Ishikawa (cell line): ENCODE measurements around the gene PRELID1.

Experiments used
- CEBPB ChIP-seq: IDR thresholded peaks from 2 replicates; pipeline ENCODE4 v1.6.1; 2012
- CREB1 ChIP-seq: IDR thresholded peaks from 2 replicates; pipeline ENCODE4 v1.6.1; 2012; ENCODE audit warnings: low read depth
- EGR1 ChIP-seq: IDR thresholded peaks from 2 replicates; pipeline ENCODE4 v1.6.1; 2012
- EP300 ChIP-seq: IDR thresholded peaks from 2 replicates; pipeline ENCODE4 v1.6.1; 2012; ENCODE audit warnings: borderline replicate concordance
- FOXM1 ChIP-seq: IDR thresholded peaks from 2 replicates; pipeline ENCODE4 v1.6.1; 2012; ENCODE audit warnings: low read depth, borderline replicate concordance
- MAX ChIP-seq: IDR thresholded peaks from 2 replicates; pipeline ENCODE4 v1.6.1; 2012
- NFIC ChIP-seq: IDR thresholded peaks from 2 replicates; pipeline ENCODE4 v1.6.1; 2012
- RAD21 ChIP-seq: IDR thresholded peaks from 2 replicates; pipeline ENCODE4 v1.6.1; 2012; ENCODE audit warnings: low read depth
- REST ChIP-seq: IDR thresholded peaks from 2 replicates; pipeline ENCODE4 v1.6.1; 2012; ENCODE audit warnings: low read depth, mild to moderate bottlenecking
- TAF1 ChIP-seq: IDR thresholded peaks from 2 replicates; pipeline ENCODE4 v1.6.1; 2012; ENCODE audit warnings: low read depth, mild to moderate bottlenecking
- TCF12 ChIP-seq: IDR thresholded peaks from 2 replicates; pipeline ENCODE4 v1.6.1; 2012; ENCODE audit warnings: low read depth
- TEAD4 ChIP-seq: IDR thresholded peaks from 2 replicates; pipeline ENCODE4 v1.6.1; 2012
- USF1 ChIP-seq: IDR thresholded peaks from 2 replicates; pipeline ENCODE4 v1.6.1; 2012
- YY1 ChIP-seq: IDR thresholded peaks from 2 replicates; pipeline ENCODE4 v1.6.1; 2012; ENCODE audit warnings: low read depth
- ZBTB7A ChIP-seq: IDR thresholded peaks from 2 replicates; pipeline ENCODE4 v1.6.1; 2012; ENCODE audit warnings: low read depth

PRELID1 gene

GRCh38 chr5:177338251-177339106, 34.9 kb downstream of the PRELID1 start:
- no peak for TF ChIP-seq TEAD4
- no peak for TF ChIP-seq USF1
- no peak for TF ChIP-seq CREB1
- no peak for TF ChIP-seq REST
- TF ChIP-seq ZBTB7A: no peak
- TF ChIP-seq FOXM1: no peak
- no peak for TF ChIP-seq TCF12
- no peak for TF ChIP-seq RAD21
- TF ChIP-seq CEBPB: no peak
- TF ChIP-seq YY1: no peak
- no peak for TF ChIP-seq MAX
- TF ChIP-seq EP300: no peak
- no peak for TF ChIP-seq EGR1
- no peak for TF ChIP-seq TAF1
- no peak for TF ChIP-seq NFIC

- no peak for TF ChIP-seq FOXM1
- no peak for TF ChIP-seq YY1
- no peak for TF ChIP-seq NFIC
- no peak for TF ChIP-seq CEBPB
- no peak for TF ChIP-seq USF1
- no peak for TF ChIP-seq EP300
- no peak for TF ChIP-seq REST
- no peak for TF ChIP-seq MAX
- no peak for TF ChIP-seq CREB1
- TF ChIP-seq ZBTB7A: no peak
- no peak for TF ChIP-seq RAD21
- TF ChIP-seq EGR1: no peak
- TF ChIP-seq TAF1: no peak
- no peak for TF ChIP-seq TCF12
- no peak for TF ChIP-seq TEAD4
Observed at GRCh38 chr5:177339107-177339638, 35.6 kb downstream of the PRELID1 start.

GRCh38 chr5:177343777-177344176, 40.2 kb downstream of the PRELID1 start:
- TF ChIP-seq MAX (no peak), TEAD4 (no peak), FOXM1 (no peak), CEBPB (no peak), EP300 (no peak), USF1 (no peak), NFIC (no peak), RAD21 (no peak), TCF12 (no peak), REST (no peak), EGR1 (no peak), TAF1 (no peak), ZBTB7A (no peak), YY1 (no peak), CREB1 (no peak)
